CMK (cell line): ENCODE measurements around the gene ADGRL3.
"Not testable (repeated sequence)": the region's sequence is repeated elsewhere in the genome, so short reads cannot be mapped to it uniquely, and the experiment has no call there.

Source experiments
- DNase-seq: peaks from one replicate; pipeline ENCODE4 v3.0.0-alpha.2; 2010; ENCODE audit warnings: low read depth

The ADGRL3 gene

DNA sequence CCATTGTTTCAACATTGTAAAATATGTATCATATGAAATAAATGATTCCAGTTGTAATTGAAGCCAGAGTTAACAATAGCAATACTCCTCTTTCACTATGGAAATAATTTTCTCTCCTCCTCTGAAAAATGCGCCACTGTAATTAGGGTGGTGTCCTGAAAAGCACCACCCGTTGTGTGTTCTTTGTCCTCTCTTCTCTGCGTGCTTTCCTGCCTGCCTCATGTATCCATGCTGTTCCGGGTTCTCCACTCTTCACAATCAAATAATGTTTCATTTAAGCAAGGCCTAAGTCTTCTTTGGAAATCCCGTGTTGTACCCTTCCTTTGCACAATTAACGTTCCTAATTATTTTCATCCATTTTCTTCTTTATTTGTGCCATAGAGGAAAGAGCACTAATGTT lies 293.3 kb downstream of the ADGRL3 start:
- DNase-seq: no peak

GRCh38 chr4:61500883-61501282 lies 300.8 kb downstream of the ADGRL3 start:
- DNase-seq: no peak

DNA sequence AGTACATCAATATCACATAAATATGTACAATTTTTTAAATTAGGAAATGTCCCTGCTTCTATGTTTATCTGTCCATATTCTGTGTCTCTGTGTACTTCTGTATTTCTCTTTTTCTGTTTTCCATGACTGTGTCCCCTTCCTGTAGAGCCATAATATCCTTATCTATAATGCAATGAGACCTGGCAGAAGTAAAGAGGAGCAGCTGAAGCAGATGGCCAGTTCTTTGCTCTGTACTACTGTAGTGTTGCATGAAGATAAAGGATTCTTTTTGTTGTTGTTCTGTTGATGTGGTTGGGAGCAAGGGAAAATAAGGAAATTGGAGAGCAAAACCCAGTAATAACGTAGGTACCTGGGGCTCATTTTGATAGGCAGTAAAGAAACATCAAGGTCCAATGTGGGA lies 301.7 kb downstream of the ADGRL3 start:
- no peak for DNase-seq

DNA sequence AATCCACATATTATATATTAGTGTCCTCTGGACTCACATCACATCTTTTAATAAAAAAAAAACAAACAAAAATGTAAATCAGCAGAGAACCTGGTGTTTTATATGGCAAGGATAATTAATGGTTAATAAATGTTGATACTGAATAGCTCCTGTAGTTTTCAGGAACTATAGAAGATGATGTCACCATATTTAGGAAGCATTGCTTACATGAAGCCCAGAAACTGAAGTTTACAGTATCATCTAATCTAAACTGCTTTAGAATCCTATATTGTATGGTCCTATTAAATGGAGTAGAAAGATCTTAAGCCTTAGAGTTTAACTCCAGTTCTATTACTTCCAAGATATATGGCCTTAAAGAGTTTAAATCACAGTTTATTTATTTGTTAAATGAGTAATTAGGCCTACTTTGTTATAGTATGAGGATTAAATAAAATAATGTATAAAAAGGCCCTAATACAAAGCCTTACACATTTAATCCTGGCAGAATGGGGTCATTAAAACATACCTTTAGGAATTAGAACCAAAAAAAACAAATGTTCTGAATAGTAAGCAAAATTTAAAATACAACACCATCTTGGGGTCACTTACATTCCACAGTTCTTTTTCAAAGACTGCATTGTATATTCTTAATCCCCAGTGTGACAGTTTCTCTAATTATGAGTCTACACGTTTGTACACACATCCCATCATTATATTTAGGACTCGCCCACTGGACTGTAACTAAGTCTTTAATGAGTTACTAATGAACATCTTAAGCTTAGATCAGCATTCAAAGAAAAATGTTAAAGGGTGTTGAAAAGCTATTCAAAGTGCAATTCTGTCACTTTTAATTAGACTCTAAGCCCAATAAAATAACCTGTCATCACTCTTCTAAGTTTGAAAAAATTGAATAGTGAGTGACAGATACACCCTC lies 305.9 kb downstream of the ADGRL3 start:
- no peak for DNase-seq

- no peak for DNase-seq
Observed at GRCh38 chr4:61507091-61507490, 307.0 kb downstream of the ADGRL3 start.

DNA sequence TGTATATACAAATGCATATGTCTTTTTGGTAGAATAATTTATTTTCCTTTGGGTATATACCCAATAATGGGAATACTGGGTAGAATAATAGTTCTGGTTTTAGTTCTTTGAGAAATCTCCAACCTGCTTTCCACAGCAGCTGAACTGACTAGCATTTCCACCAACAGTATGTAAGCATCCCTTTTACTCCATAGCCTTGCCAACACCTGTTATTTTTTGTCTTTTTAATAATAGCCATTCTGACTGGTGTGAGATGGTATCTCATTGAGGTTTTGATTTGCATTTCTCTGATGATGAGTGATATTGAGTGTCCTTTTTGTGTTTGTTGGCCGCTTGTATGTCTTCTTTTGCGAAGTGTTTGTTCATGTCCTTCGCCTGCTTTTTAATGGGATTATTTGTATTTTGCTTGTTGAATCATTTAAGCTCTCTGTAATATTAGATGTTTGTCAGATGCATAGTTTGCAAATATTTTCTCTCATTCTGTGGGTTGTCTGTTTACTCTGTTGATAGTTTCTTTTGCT lies 309.7 kb downstream of the ADGRL3 start:
- DNase-seq: not testable (repeated sequence)

- no peak for DNase-seq
Observed at GRCh38 chr4:61511716-61512488, 311.8 kb downstream of the ADGRL3 start.

GRCh38 chr4:61514991-61515390 lies 314.9 kb downstream of the ADGRL3 start:
- no peak for DNase-seq

DNA sequence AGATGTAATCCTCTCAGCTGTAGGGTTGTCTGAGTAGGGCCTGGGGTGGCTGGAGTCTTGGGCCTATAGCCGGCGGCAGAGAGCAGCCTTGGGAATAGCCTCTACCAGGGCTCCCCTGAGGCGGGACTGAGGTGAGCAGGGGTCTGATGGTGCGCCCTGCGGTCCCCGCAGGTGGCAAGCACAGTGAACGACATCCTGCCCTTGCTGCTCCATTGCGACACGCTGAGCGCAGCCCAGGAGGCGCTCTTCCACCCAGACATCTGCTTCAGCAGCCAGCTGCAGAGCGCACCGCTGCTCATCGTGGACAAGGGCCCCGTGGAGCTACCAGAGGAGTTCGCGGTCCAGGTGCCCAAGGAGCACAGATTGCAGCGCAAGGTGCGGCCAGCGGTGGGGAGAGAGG lies 317.0 kb downstream of the ADGRL3 start:
- DNase-seq: no peak

DNA sequence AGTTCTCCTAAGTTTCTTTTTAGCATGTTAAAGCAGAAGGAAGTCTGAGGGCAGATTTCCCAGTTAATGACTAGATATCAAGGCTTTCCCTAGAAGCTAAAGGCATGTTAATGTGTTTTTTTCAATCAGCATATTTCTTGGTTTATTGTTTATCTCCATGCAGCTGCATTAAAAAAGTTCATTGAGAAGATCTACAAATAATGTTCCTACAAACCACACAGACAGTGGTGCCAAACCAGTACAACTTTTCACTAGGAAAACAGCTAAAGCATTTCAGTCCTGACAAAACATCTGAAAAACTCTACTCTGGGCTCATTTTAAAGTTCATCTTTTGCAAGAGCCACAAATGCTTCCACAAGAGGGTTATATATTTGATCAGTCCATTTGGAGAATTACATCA lies 320.0 kb downstream of the ADGRL3 start:
- no peak for DNase-seq

GRCh38 chr4:61520681-61521160 lies 320.6 kb downstream of the ADGRL3 start:
- DNase-seq: no peak

GRCh38 chr4:61521451-61521850 lies 321.3 kb downstream of the ADGRL3 start:
- DNase-seq: no peak

DNA sequence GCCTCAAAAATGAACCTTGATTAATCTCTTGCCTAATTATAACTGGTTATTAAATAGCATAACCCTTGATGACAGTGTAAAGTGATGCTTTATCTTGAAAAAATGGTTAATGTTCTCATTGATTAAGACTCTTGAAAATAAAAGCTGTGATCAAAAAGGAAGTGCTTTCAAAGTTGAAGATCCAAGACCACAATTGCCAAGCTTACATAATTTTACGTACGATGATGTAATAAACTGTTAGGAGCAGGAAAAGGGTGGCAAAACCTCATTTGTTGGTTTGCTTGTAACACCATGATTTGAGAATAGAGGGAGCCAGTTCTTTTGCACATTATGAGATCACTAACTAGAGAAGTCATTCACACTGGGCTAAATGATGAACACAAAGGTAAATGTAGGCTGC lies 322.2 kb downstream of the ADGRL3 start:
- no peak for DNase-seq

- no peak for DNase-seq
Observed at GRCh38 chr4:61527888-61528287, 327.8 kb downstream of the ADGRL3 start.

DNA sequence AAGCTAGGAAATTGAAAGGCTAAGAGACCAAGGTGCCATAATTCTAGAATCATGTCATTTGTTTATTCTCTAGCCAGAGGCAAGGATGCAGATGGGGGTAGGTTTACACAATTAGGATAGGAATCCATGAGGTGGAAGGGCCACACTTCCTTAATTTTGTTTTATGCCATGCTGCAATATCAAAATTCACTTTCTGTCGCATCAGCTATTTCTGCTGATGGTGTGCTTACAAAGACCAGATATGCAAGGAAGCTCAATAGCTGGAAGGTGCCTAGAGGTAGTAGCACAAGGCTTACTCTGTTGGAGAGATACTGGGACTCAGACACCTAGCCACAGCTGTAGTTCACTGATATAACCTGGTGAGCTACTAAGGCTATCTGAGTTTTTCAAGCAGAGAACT lies 328.5 kb downstream of the ADGRL3 start:
- no peak for DNase-seq

GRCh38 chr4:61531188-61531587 lies 331.1 kb downstream of the ADGRL3 start:
- DNase-seq: no peak

DNA sequence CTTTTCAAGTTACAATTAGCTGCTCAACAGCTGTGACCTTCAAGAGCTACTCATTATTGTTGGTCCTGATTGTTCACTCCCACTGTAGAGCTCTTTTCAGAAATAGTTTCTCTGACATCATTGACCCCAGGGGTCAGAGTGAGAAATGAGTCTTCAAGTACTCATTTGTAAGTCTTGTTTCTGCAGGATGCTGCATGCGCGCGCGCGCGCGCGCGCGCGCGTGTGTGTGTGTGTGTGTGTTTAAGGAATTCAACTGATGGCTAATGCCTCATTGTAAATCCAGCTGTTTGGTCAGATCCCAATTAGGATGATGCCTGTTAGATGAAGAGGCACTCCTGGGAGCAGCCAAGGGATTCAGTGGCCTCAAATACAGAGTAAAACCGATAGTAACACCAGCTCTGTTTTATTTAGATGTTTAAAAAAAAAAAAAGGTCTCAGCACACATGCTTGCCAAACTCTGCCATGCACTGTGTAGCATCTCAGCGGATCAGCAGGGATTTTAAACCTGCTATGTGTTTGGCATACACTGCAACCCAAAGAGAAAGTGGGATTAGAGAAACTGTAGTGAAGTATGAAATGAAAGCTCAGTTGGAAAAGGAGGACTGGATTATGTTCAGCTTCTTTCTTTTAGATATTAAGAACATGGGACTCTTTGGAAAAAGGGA lies 332.3 kb downstream of the ADGRL3 start:
- DNase-seq: no peak

DNA sequence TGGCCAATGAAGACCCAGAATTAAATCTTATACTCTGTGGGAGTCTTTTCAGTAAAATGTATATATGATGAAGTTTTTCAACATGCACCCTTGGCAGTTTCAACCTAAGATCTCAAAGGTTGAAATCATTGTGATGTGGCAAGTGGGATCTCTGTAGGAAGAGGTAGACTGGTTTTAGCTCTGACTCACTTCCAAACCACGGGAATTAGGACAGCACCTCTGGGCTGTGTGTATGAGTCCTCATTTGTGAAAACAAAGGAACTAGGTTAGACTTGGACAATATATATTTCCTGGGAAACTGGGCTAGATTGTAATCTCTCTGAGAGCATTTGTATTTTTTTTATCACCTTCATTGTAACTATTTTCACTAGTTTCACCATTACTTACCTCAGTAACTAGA lies 333.0 kb downstream of the ADGRL3 start:
- no peak for DNase-seq

DNA sequence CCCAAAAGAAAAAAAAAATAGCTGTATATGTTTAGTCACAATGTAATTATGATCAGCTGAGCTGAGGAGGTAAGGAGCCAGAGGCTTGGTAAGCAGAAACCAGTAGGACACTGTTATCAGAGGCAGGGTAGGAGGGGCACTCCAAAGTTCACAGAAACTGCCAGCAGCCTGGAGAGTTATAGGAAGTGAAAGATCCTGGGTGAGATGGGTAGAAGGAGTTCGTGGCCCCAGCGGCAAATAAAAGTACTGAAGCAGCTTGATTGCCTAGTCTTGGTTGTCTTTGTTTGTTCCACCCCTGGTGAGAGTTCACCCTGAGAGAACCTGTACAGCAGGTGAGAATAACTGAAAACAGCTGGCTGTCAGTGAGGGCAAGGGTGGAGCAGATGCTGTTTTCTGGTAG lies 340.8 kb downstream of the ADGRL3 start:
- DNase-seq: peak; percentile 5

- DNase-seq: no peak
Observed at GRCh38 chr4:61541459-61541858, 341.3 kb downstream of the ADGRL3 start.

- no peak for DNase-seq
Observed at GRCh38 chr4:61543976-61544375, 343.9 kb downstream of the ADGRL3 start.

- no peak for DNase-seq
Observed at GRCh38 chr4:61545902-61546480, 345.9 kb downstream of the ADGRL3 start.
